Dedifferentiated amniotic fluid mesenchymal stem cell (primary cell): ENCODE measurements around the gene PIP4P1.
"Not testable (repeated sequence)": the region's sequence is repeated elsewhere in the genome, so short reads cannot be mapped to it uniquely, and the experiment has no call there.

Experiments used
- DNase-seq: peaks from one replicate; pipeline ENCODE4 v3.0.0-alpha.2; 2016; ENCODE audit errors: extremely low spot score

The PIP4P1 gene

GRCh38 chr14:20476776-20477175, 15.5 kb upstream of the PIP4P1 start:
- no peak for DNase-seq

GRCh38 chr14:20472536-20473169, 11.4 kb upstream of the PIP4P1 start:
- DNase-seq: no peak

GRCh38 chr14:20470603-20470901, 9.3 kb upstream of the PIP4P1 start:
- DNase-seq: no peak

GRCh38 chr14:20469890-20470602, 8.8 kb upstream of the PIP4P1 start:
- DNase-seq: peak; percentile 54

GRCh38 chr14:20469242-20469889, 8.1 kb upstream of the PIP4P1 start, which contains the start of gene PNP:
Gene PNP (plus strand): TSS chr14:20469406. CDS start chr14:20469525, 119 bp downstream.
- peak; percentile 74 for DNase-seq

GRCh38 chr14:20468764-20469241, 7.6 kb upstream of the PIP4P1 start:
- DNase-seq: peak; percentile 15

GRCh38 chr14:20460458-20461224, 593 bp downstream of the PIP4P1 start:
- no peak for DNase-seq

GRCh38 chr14:20458031-20458789, 3.0 kb downstream of the PIP4P1 start:
- no peak for DNase-seq

GRCh38 chr14:20456971-20457370, 4.3 kb downstream of the PIP4P1 start:
- no peak for DNase-seq

GRCh38 chr14:20455355-20456300, 5.6 kb downstream of the PIP4P1 start:
- peak; percentile 75 for DNase-seq

GRCh38 chr14:20454516-20455354, 6.5 kb downstream of the PIP4P1 start, which contains the start of the genes APEX1 and OSGEP:
Gene APEX1 (plus strand): TSS chr14:20455226. CDS start chr14:20455646, 420 bp downstream.
Gene OSGEP (minus strand): TSS chr14:20454812. CDS start chr14:20454683, 129 bp downstream.
- DNase-seq: peak; percentile 98

- DNase-seq: not testable (repeated sequence)
These were observed 8.4 kb downstream of the PIP4P1 start for GRCh38 chr14:20452831-20453230.

- DNase-seq: no peak
These were observed 14.3 kb downstream of the PIP4P1 start for GRCh38 chr14:20446889-20447288.

- not testable (repeated sequence) for DNase-seq
These were observed 17.6 kb downstream of the PIP4P1 start for GRCh38 chr14:20443650-20444049.

- no peak for DNase-seq
These were observed 19.8 kb downstream of the PIP4P1 start for GRCh38 chr14:20441461-20441860.

GRCh38 chr14:20440882-20441281, 20.4 kb downstream of the PIP4P1 start:
- DNase-seq: no peak

GRCh38 chr14:20440465-20440864, 20.8 kb downstream of the PIP4P1 start:
- no peak for DNase-seq

- no peak for DNase-seq
These were observed 22.6 kb downstream of the PIP4P1 start for GRCh38 chr14:20438664-20439063.

GRCh38 chr14:20436363-20436755, 24.9 kb downstream of the PIP4P1 start:
- DNase-seq: peak; percentile 32
